ENCODE data around the gene SLCO4A1. TPM values are rescaled to one million over a fixed set of nuclear protein-coding genes. Genes with fewer than 3 reads are reported as not detected.

Gene SLCO4A1
- total and polyA plus RNA-seq, 2 donors (not counting 1 experiment from before 2014, with no cell fraction given): 0.50 TPM; not detected in 1

DNA sequence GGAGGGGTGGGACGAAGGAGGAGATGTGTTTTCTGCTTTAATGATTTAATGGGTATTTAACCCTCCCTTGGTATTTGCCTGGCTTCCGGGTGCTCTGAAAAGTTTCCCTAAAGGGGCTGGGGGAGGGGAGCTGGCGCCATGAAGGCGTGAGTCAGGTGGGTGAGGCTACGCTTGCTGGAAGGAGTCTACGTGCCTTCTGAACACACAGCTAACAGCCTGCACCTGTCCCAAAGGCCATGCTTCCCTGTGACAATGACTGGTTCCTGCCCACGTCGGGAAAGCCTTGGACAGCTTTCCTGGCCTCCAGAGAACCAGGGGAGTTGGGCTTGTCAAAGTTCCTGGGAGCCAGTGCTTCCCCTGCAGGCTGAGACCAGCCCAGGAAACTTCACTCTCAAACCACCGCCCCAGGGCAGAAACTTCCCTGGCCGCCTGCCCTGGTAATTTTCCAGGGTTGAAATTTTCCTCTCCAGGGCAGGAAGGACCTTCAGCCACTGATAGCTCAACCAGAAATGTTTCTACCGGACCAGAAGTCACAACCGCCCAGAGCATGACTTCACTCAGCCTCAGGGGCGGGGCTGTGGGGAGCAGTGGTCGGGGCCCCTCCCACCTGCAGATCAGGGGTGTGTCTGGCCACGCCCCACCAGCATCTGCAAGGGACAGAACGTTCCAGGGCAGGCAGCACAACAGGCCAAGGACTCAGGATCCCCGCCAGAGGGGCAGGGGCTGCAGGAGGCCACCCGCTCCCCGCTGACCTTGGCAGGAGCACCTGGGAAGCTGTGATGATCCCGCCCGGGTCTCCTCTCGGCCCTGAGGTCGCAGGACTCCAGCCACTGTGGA, 18.6 kb upstream of the SLCO4A1 start:
- Histone ChIP-seq H3K4me3 (replicated peaks in 1 of 4; ENCODE audit: control extremely low read depth in 1 of 4, insufficient read depth in 1 of 4, low read depth in 3 of 4, low read length in 4 of 4) (no peak overlapping the region), H3K9ac (ENCODE audit: insufficient read depth, low read length) (no peak overlapping the region)

DNA sequence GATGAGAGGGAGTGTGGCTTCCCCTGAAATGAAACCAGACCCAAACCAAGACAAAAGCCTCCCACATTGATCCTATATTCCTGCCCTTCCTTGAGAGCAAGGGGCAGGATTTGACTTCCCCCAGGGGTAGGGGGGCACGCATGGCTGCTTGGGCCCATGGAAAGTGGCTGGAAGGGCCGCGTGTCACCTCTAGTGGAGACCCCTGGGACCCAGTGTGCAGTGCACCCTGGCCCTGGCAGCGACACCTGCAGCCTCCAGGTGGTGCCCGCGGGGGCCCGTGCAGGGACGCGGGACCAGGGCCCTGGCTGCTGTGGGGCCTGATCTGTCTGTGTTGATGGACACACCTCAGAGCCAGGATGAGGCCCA, 18.0 kb upstream of the SLCO4A1 start:
- Histone ChIP-seq H3K9ac (ENCODE audit: insufficient read depth, low read length) (no peak overlapping the region), H3K79me2 (ENCODE audit: control insufficient read depth, insufficient read depth, low read length) (no peaks in the 10 kb centered on the region), H4K20me1 (ENCODE audit: control insufficient read depth, extremely low read depth, insufficient read depth, low read length) (no peaks in the 10 kb centered on the region), H3K4me2 (ENCODE audit: extremely low read depth, insufficient read depth, low read length) (no peak overlapping the region), H3K27me3 (ENCODE audit: control insufficient read depth, insufficient read depth, low read length) (no peaks in the 10 kb centered on the region), H3K9me3 (ENCODE audit: control insufficient read depth, insufficient read depth, low read depth, low read length) (no peaks in the 10 kb centered on the region), H3K4me3 (replicated peaks in 1 of 4; ENCODE audit: control extremely low read depth in 1 of 4, insufficient read depth in 1 of 4, low read depth in 3 of 4, low read length in 4 of 4) (no peak overlapping the region), H3K27ac (ENCODE audit: insufficient read depth, low read length) (no peak overlapping the region), H2AFZ (ENCODE audit: low read length) (no peak overlapping the region), H3K4me1 (ENCODE audit: control insufficient read depth, extremely low read depth, insufficient read depth, low read length) (peaks cover 3% of the 10 kb centered on the region), H3K36me3 (ENCODE audit: control insufficient read depth, insufficient read depth, low read length) (no peaks in the 10 kb centered on the region)
- no peak for DNase-seq (ENCODE audit: low read depth in 2 of 2)
- TF ChIP-seq CTCF (conservative IDR thresholded peaks at IDR 0.05 in 1 of 2, IDR thresholded peaks at IDR 0.05 in 1 of 2; ENCODE audit: low read depth in 1 of 2, low read length in 2 of 2) (no peak), EZH2 (IDR thresholded peaks at IDR 0.05; ENCODE audit: low read length, missing control alignments) (no peak)

More for the DNA sequence above, 18.6 kb upstream of the SLCO4A1 start:
- H3K9me3 ChIP-seq (ENCODE audit: control insufficient read depth, insufficient read depth, low read depth, low read length): no peaks in the 10 kb centered on the region
- no peaks in the 10 kb centered on the region for H3K36me3 ChIP-seq (ENCODE audit: control insufficient read depth, insufficient read depth, low read length)
- no peaks in the 10 kb centered on the region for H3K79me2 ChIP-seq (ENCODE audit: control insufficient read depth, insufficient read depth, low read length)
- TF ChIP-seq CTCF (conservative IDR thresholded peaks at IDR 0.05 in 1 of 2, IDR thresholded peaks at IDR 0.05 in 1 of 2; ENCODE audit: low read depth in 1 of 2, low read length in 2 of 2) (no peak), EZH2 (IDR thresholded peaks at IDR 0.05; ENCODE audit: low read length, missing control alignments) (no peak)
- no peaks in the 10 kb centered on the region for H3K27me3 ChIP-seq (ENCODE audit: control insufficient read depth, insufficient read depth, low read length)
- H4K20me1 ChIP-seq (ENCODE audit: control insufficient read depth, extremely low read depth, insufficient read depth, low read length): no peaks in the 10 kb centered on the region
- peak; percentile 80 to 83 for DNase-seq (ENCODE audit: low read depth in 2 of 2)
- no peak overlapping the region for H2AFZ ChIP-seq (ENCODE audit: low read length)
- H3K4me2 ChIP-seq (ENCODE audit: extremely low read depth, insufficient read depth, low read length): no peak overlapping the region
- peak overlapping the region; percentile 51 for H3K27ac ChIP-seq (ENCODE audit: insufficient read depth, low read length)
- peaks cover 3% of the 10 kb centered on the region for H3K4me1 ChIP-seq (ENCODE audit: control insufficient read depth, extremely low read depth, insufficient read depth, low read length)

DNA sequence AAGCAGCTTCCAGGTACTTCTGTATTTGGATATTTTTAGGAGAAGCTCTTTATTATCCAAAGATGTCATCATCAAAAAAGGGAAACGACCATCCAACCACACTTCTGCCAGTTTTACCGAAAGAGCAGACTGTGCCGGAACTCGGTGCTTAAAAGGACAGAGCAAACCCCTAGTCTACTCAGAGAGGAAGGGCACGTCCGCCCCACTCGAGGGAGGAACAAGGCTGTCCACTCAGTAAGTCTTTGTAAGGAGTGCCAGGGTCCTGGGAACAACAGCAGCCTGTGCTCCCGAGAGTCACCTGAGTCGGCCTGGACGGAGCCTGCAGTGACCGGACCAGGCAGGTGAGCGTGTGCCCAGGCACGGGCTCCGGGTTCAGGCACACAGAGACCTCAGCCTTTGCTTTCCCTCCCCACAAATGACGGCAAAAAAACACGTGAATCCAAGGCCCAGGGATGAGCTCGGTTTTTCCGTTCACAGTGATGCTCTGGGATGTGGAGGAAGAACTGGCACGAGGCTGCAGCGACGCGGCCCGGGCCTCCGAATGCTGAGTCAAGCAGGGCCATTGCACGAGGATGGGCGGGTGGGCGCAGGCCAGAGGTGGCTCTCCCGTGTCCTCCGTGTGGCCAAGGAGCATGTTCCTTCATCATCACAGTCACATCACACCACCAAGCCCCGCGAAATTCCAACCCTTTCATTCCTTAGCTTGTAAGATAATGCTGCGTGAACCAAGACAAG, 17.4 kb upstream of the SLCO4A1 start:
- no peak for TF ChIP-seq EZH2 (IDR thresholded peaks at IDR 0.05; ENCODE audit: low read length, missing control alignments)
- no peak for TF ChIP-seq CTCF (conservative IDR thresholded peaks at IDR 0.05 in 1 of 2, IDR thresholded peaks at IDR 0.05 in 1 of 2; ENCODE audit: low read depth in 1 of 2, low read length in 2 of 2)
- H3K4me1 ChIP-seq (ENCODE audit: control insufficient read depth, extremely low read depth, insufficient read depth, low read length): peaks cover 3% of the 10 kb centered on the region
- H3K27ac ChIP-seq (ENCODE audit: insufficient read depth, low read length): no peak overlapping the region
- no peak overlapping the region for H3K9ac ChIP-seq (ENCODE audit: insufficient read depth, low read length)
- H4K20me1 ChIP-seq (ENCODE audit: control insufficient read depth, extremely low read depth, insufficient read depth, low read length): no peaks in the 10 kb centered on the region
- no peak overlapping the region for H3K4me3 ChIP-seq (replicated peaks in 1 of 4; ENCODE audit: control extremely low read depth in 1 of 4, insufficient read depth in 1 of 4, low read depth in 3 of 4, low read length in 4 of 4)
- no peaks in the 10 kb centered on the region for H3K27me3 ChIP-seq (ENCODE audit: control insufficient read depth, insufficient read depth, low read length)
- H3K9me3 ChIP-seq (ENCODE audit: control insufficient read depth, insufficient read depth, low read depth, low read length): no peaks in the 10 kb centered on the region
- no peak overlapping the region for H3K4me2 ChIP-seq (ENCODE audit: extremely low read depth, insufficient read depth, low read length)
- H3K36me3 ChIP-seq (ENCODE audit: control insufficient read depth, insufficient read depth, low read length): no peaks in the 10 kb centered on the region
- DNase-seq (ENCODE audit: low read depth in 2 of 2): no peak
- no peaks in the 10 kb centered on the region for H3K79me2 ChIP-seq (ENCODE audit: control insufficient read depth, insufficient read depth, low read length)
- H2AFZ ChIP-seq (ENCODE audit: low read length): no peak overlapping the region

All from fibroblast of lung (primary cell).